ENCODE data around the gene CCDC92B.

Gene CCDC92B

DNA sequence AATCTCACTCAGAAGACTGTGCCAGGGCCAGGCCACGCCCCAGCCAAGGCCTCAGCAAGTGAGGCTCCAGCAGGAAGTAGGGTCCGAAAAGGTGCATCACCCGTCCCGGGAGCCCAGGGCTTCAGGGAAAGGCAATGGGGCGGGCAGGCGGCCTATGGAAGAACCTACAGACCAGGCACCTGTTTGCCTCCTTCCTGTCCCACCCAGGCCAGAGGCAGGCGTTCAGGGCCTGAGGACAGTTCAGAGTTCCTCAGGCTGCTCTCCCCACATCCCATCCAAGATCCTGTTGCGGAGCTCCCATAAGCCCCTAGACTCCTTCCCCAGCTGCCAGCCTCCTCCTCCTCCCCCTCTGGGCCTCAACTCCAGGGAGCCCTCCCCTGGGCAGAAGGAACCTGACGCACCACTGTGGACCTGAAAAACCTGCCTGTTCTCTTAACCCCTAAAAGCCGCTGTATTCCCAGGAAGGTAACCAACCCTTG lies 40.2 kb downstream of the CCDC92B start:
- H2AK5ac ChIP-seq (ENCODE audit: low read depth, low read length) = peak overlapping the region; percentile 13
- H3K4me1 ChIP-seq (ENCODE audit: control insufficient read depth in 2 of 2, insufficient read depth in 1 of 2, low read depth in 1 of 2, low read length in 2 of 2) = peaks cover 16 to 22% of the 10 kb centered on the region in 2 donors
- no peak overlapping the region for H3K14ac ChIP-seq (ENCODE audit: low read length)
- H3K9me3 ChIP-seq (replicated peaks in 1 of 2; ENCODE audit: control insufficient read depth in 2 of 2, insufficient read depth in 1 of 2, low read depth in 1 of 2, low read length in 2 of 2) = no peaks in the 10 kb centered on the region
- H3K4me2 ChIP-seq (ENCODE audit: insufficient read depth, low read length, poor library complexity, severe bottlenecking) = no peak overlapping the region
- no peak overlapping the region for H2BK12ac ChIP-seq (ENCODE audit: low read length)
- no peak for DNase-seq (ENCODE audit: low spot score)
- no peak overlapping the region for H3K4me3 ChIP-seq (ENCODE audit: low read length in 2 of 2)
- WGBS, 2 donors (ENCODE audit: extremely low coverage in 2 of 2, insufficient read length in 2 of 2, insufficient replicate concordance in 1 of 2) = no CpG with 5 or more reads among the region's 10 CpGs
- H2BK15ac ChIP-seq (ENCODE audit: low read length) = no peak overlapping the region
- H4K8ac ChIP-seq (ENCODE audit: low read depth, low read length) = no peak overlapping the region
- H3K27ac ChIP-seq (replicated peaks; ENCODE audit: low read length) = no peak overlapping the region
- no peak overlapping the region for H2BK5ac ChIP-seq (ENCODE audit: low read length)
- no peaks in the 10 kb centered on the region for H3K27me3 ChIP-seq (ENCODE audit: control insufficient read depth in 3 of 3, insufficient read depth in 3 of 3, low read depth in 1 of 3, low read length in 3 of 3)
- no peak overlapping the region for H3K4ac ChIP-seq (ENCODE audit: low read length)
- H3K36me3 ChIP-seq (replicated peaks in 1 of 2; ENCODE audit: control insufficient read depth in 2 of 2, insufficient read depth in 2 of 2, low read length in 2 of 2) = no peaks in the 10 kb centered on the region
- H3K18ac ChIP-seq (ENCODE audit: low read length) = no peak overlapping the region
- H4K91ac ChIP-seq (ENCODE audit: low read depth, low read length, poor library complexity) = no peak overlapping the region
- no peak overlapping the region for H2AFZ ChIP-seq (ENCODE audit: low read length)
- no peak overlapping the region for H3K9ac ChIP-seq (ENCODE audit: low read depth, low read length, poor library complexity)
- no peak overlapping the region for H2BK120ac ChIP-seq (ENCODE audit: low read depth, low read length)
- H3K79me1 ChIP-seq (ENCODE audit: low read depth, low read length) = peaks cover 30% of the 10 kb centered on the region
- peak overlapping the region; percentile 17 for H3K23ac ChIP-seq (ENCODE audit: low read depth, low read length, poor library complexity)

DNA sequence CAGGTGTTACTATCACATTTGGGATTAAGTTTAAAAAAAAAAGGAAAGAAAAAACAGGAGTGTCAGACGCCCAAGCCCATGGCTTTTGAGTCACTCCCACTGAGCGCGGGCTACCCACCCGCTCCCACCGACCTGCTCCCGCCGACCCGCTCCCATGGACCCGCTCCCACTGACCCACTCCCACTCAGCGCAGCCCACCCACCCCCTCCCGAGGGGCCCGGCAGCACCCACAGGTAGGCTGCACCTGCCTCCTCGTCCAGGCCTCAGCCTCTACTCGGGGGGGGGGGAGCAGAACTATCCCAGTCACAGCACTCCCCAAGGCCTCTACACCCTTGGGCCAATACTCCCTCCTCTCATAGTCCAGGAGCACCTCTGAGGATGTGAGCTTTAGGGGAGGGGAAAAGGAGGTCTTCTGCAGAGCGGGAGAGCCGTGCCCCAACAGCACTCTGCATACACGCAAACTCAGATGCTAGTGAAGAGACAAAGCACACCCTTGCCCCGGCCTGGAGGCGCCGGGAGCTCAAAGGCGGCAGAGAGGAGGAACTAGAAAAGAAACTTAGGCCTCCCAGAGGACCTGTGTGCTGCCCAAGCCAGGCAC lies 40.8 kb downstream of the CCDC92B start:
- WGBS, 2 donors (ENCODE audit: extremely low coverage in 2 of 2, insufficient read length in 2 of 2, insufficient replicate concordance in 1 of 2) = no CpG with 5 or more reads among the region's 21 CpGs
- Histone ChIP-seq H3K14ac (ENCODE audit: low read length) (no peak overlapping the region), H2AFZ (ENCODE audit: low read length) (no peak overlapping the region), H3K79me1 (ENCODE audit: low read depth, low read length) (peaks cover 32% of the 10 kb centered on the region), H2BK120ac (ENCODE audit: low read depth, low read length) (peak overlapping the region; percentile 81), H3K9me3 (replicated peaks in 1 of 2; ENCODE audit: control insufficient read depth in 2 of 2, insufficient read depth in 1 of 2, low read depth in 1 of 2, low read length in 2 of 2) (no peaks in the 10 kb centered on the region), H3K27me3 (ENCODE audit: control insufficient read depth in 3 of 3, insufficient read depth in 3 of 3, low read depth in 1 of 3, low read length in 3 of 3) (no peaks in the 10 kb centered on the region), H3K36me3 (replicated peaks in 1 of 2; ENCODE audit: control insufficient read depth in 2 of 2, insufficient read depth in 2 of 2, low read length in 2 of 2) (peaks cover 0 to 5% of the 10 kb centered on the region in 2 donors), H2BK15ac (ENCODE audit: low read length) (peak overlapping the region; percentile 49), H2BK5ac (ENCODE audit: low read length) (peak overlapping the region; percentile 24), H3K27ac (replicated peaks; ENCODE audit: low read length) (no peak overlapping the region), H3K23ac (ENCODE audit: low read depth, low read length, poor library complexity) (no peak overlapping the region), H3K4me2 (ENCODE audit: insufficient read depth, low read length, poor library complexity, severe bottlenecking) (no peak overlapping the region), H2AK5ac (ENCODE audit: low read depth, low read length) (no peak overlapping the region), H3K18ac (ENCODE audit: low read length) (no peak overlapping the region), H3K4me1 (ENCODE audit: control insufficient read depth in 2 of 2, insufficient read depth in 1 of 2, low read depth in 1 of 2, low read length in 2 of 2) (peaks cover 16 to 22% of the 10 kb centered on the region in 2 donors), H4K8ac (ENCODE audit: low read depth, low read length) (no peak overlapping the region), H3K9ac (ENCODE audit: low read depth, low read length, poor library complexity) (no peak overlapping the region), H3K4me3 (ENCODE audit: low read length in 2 of 2) (no peak overlapping the region), H4K91ac (ENCODE audit: low read depth, low read length, poor library complexity) (no peak overlapping the region), H3K4ac (ENCODE audit: low read length) (no peak overlapping the region), H2BK12ac (ENCODE audit: low read length) (no peak overlapping the region)
- DNase-seq (ENCODE audit: low spot score) = no peak

GRCh38 chr17:2707721-2708584 lies 41.5 kb downstream of the CCDC92B start:
- H3K9ac ChIP-seq (ENCODE audit: low read depth, low read length, poor library complexity) = no peak overlapping the region
- peak overlapping the region; percentile 2 for H2BK15ac ChIP-seq (ENCODE audit: low read length)
- H3K4me3 ChIP-seq (ENCODE audit: low read length in 2 of 2) = no peak overlapping the region
- H4K91ac ChIP-seq (ENCODE audit: low read depth, low read length, poor library complexity) = no peak overlapping the region
- H3K14ac ChIP-seq (ENCODE audit: low read length) = no peak overlapping the region
- peak overlapping the region; percentile 24 for H2BK5ac ChIP-seq (ENCODE audit: low read length)
- H3K9me3 ChIP-seq (replicated peaks in 1 of 2; ENCODE audit: control insufficient read depth in 2 of 2, insufficient read depth in 1 of 2, low read depth in 1 of 2, low read length in 2 of 2) = peaks cover 0 to 2% of the 10 kb centered on the region in 2 donors
- no peak overlapping the region for H2BK12ac ChIP-seq (ENCODE audit: low read length)
- no CpG with 5 or more reads among the region's 13 CpGs for WGBS, 2 donors (ENCODE audit: extremely low coverage in 2 of 2, insufficient read length in 2 of 2, insufficient replicate concordance in 1 of 2)
- peak overlapping the region; percentile 65 for H3K23ac ChIP-seq (ENCODE audit: low read depth, low read length, poor library complexity)
- no peak for DNase-seq (ENCODE audit: low spot score)
- H3K18ac ChIP-seq (ENCODE audit: low read length) = no peak overlapping the region
- H3K27ac ChIP-seq (replicated peaks; ENCODE audit: low read length) = no peak overlapping the region
- H2AK5ac ChIP-seq (ENCODE audit: low read depth, low read length) = peak overlapping the region; percentile 84
- no peak overlapping the region for H3K4me2 ChIP-seq (ENCODE audit: insufficient read depth, low read length, poor library complexity, severe bottlenecking)
- H3K4ac ChIP-seq (ENCODE audit: low read length) = no peak overlapping the region
- H3K27me3 ChIP-seq (ENCODE audit: control insufficient read depth in 3 of 3, insufficient read depth in 3 of 3, low read depth in 1 of 3, low read length in 3 of 3) = no peaks in the 10 kb centered on the region
- peaks cover 16 to 22% of the 10 kb centered on the region in 2 donors for H3K4me1 ChIP-seq (ENCODE audit: control insufficient read depth in 2 of 2, insufficient read depth in 1 of 2, low read depth in 1 of 2, low read length in 2 of 2)
- no peak overlapping the region for H4K8ac ChIP-seq (ENCODE audit: low read depth, low read length)
- H3K36me3 ChIP-seq (replicated peaks in 1 of 2; ENCODE audit: control insufficient read depth in 2 of 2, insufficient read depth in 2 of 2, low read length in 2 of 2) = peaks cover 4 to 12% of the 10 kb centered on the region in 2 donors
- H2BK120ac ChIP-seq (ENCODE audit: low read depth, low read length) = peak overlapping the region; percentile 81
- H2AFZ ChIP-seq (ENCODE audit: low read length) = no peak overlapping the region
- peaks cover 34% of the 10 kb centered on the region for H3K79me1 ChIP-seq (ENCODE audit: low read depth, low read length)

- Histone ChIP-seq H3K4me1 (ENCODE audit: control insufficient read depth in 2 of 2, insufficient read depth in 1 of 2, low read depth in 1 of 2, low read length in 2 of 2) (peaks cover 13 to 21% of the 10 kb centered on the region in 2 donors), H2BK12ac (ENCODE audit: low read length) (no peak overlapping the region), H3K23ac (ENCODE audit: low read depth, low read length, poor library complexity) (peak overlapping the region; percentile 31), H3K14ac (ENCODE audit: low read length) (no peak overlapping the region), H3K27me3 (ENCODE audit: control insufficient read depth in 3 of 3, insufficient read depth in 3 of 3, low read depth in 1 of 3, low read length in 3 of 3) (no peaks in the 10 kb centered on the region), H2AFZ (ENCODE audit: low read length) (no peak overlapping the region), H3K4me3 (ENCODE audit: low read length in 2 of 2) (no peak overlapping the region), H2BK120ac (ENCODE audit: low read depth, low read length) (no peak overlapping the region), H3K18ac (ENCODE audit: low read length) (peak overlapping the region; percentile 38), H3K9me3 (replicated peaks in 1 of 2; ENCODE audit: control insufficient read depth in 2 of 2, insufficient read depth in 1 of 2, low read depth in 1 of 2, low read length in 2 of 2) (peaks cover 0 to 2% of the 10 kb centered on the region in 2 donors), H3K9ac (ENCODE audit: low read depth, low read length, poor library complexity) (peak overlapping the region; percentile 44), H3K27ac (replicated peaks; ENCODE audit: low read length) (no peak overlapping the region), H4K91ac (ENCODE audit: low read depth, low read length, poor library complexity) (no peak overlapping the region), H3K36me3 (replicated peaks in 1 of 2; ENCODE audit: control insufficient read depth in 2 of 2, insufficient read depth in 2 of 2, low read length in 2 of 2) (peaks cover 8 to 20% of the 10 kb centered on the region in 2 donors), H2AK5ac (ENCODE audit: low read depth, low read length) (no peak overlapping the region), H2BK15ac (ENCODE audit: low read length) (no peak overlapping the region), H3K4ac (ENCODE audit: low read length) (no peak overlapping the region), H3K4me2 (ENCODE audit: insufficient read depth, low read length, poor library complexity, severe bottlenecking) (no peak overlapping the region), H3K79me1 (ENCODE audit: low read depth, low read length) (peaks cover 34% of the 10 kb centered on the region), H2BK5ac (ENCODE audit: low read length) (no peak overlapping the region), H4K8ac (ENCODE audit: low read depth, low read length) (no peak overlapping the region)
- no peak for DNase-seq (ENCODE audit: low spot score)
- WGBS, 2 donors (ENCODE audit: extremely low coverage in 2 of 2, insufficient read length in 2 of 2, insufficient replicate concordance in 1 of 2) = no CpG with 5 or more reads among the region's 21 CpGs
Measured at GRCh38 chr17:2706911-2707510, 42.4 kb downstream of the CCDC92B start.

Data from neuronal stem cell (in vitro differentiated cells).